GM12878 (cell line): ENCODE results near the gene TPO. TPM values are rescaled to one million over a fixed set of nuclear protein-coding genes. Genes with fewer than 3 reads are reported as not detected.

ENCODE experiments used
- ETV6 ChIP-seq, 2 experiments: fragments of 450-650 bp in 1 of 2; IDR thresholded peaks in 1 of 2; conservative IDR thresholded peaks in 1 of 2; 2 replicates each; pipeline ENCODE4 v1.6.1; 2014; ENCODE audit warnings: antibody characterized with exemption in 1 of 2, borderline replicate concordance in 1 of 2, low read depth in 1 of 2, mild to moderate bottlenecking in 1 of 2, moderate library complexity in 1 of 2
- NBN ChIP-seq: fragments of 450-650 bp; IDR thresholded peaks from 2 replicates; pipeline ENCODE4 v1.6.1; 2016
- TBL1XR1 ChIP-seq: IDR thresholded peaks from 2 replicates; pipeline ENCODE4 v1.6.1; 2012; ENCODE audit warnings: low read depth, low read length, improper control_type of control experiment
- polyA plus RNA-seq, 11 experiments: library from polyadenylated mRNA; depleted of rRNA in 4 of 11; unstranded in 6 of 11; stranded (reverse) in 5 of 11; fragments of >200 nt; fragmentation: Nextera tagmentation in 4 of 11; fragmentation: Illumina TruSeq in 1 of 11; extraction: Ambion mirVana in 4 of 11; extraction: Trizol in 1 of 11; gene quantifications; 1 replicate in 1 of 11; 2 replicates in 10 of 11; pipeline versions ENCODE4 v1.2.1 to v1.2.3, GENCODE V29; 2011 to 2016; ENCODE audit warnings: inconsistent platforms in 2 of 11, missing spikeins in 2 of 11, low read depth in 1 of 11
- total RNA-seq, 4 experiments: library from RNA; depleted of rRNA in 3 of 4; stranded (reverse); fragments of >200 nt in 3 of 4; fragmentation: Illumina TruSeq in 1 of 4; extraction: Trizol in 1 of 4; gene quantifications; 2 replicates each; pipeline versions ENCODE4 v1.2.1 to v1.2.3, GENCODE V29; 2013 to 2021
- TF ChIP-seq, protein P1 (sequence below): fragments of 450-650 bp; formaldehyde crosslinking; IDR thresholded peaks from 2 replicates; pipeline ENCODE4 v1.5.0; 2022; ENCODE audit warnings: mild to moderate bottlenecking, missing genetic modification characterization
- TF ChIP-seq, protein P2 (sequence below): fragments of 450-650 bp; conservative IDR thresholded peaks from 2 replicates; pipeline ENCODE4 v1.6.1; 2017; ENCODE audit warnings: mild to moderate bottlenecking, moderate library complexity
- TF ChIP-seq, protein P3 (sequence below): fragments of 450-650 bp; IDR thresholded peaks from 2 replicates; pipeline ENCODE4 v1.6.1; 2016; ENCODE audit warnings: mild to moderate bottlenecking, moderate library complexity, borderline replicate concordance

The TPO gene
- total and polyA plus RNA-seq, 10 of the 15 experiments (the other 5 are each of a cell fraction or from before 2014, with no cell fraction given) = 0.07 to 0.11 TPM; not detected in 8

DNA sequence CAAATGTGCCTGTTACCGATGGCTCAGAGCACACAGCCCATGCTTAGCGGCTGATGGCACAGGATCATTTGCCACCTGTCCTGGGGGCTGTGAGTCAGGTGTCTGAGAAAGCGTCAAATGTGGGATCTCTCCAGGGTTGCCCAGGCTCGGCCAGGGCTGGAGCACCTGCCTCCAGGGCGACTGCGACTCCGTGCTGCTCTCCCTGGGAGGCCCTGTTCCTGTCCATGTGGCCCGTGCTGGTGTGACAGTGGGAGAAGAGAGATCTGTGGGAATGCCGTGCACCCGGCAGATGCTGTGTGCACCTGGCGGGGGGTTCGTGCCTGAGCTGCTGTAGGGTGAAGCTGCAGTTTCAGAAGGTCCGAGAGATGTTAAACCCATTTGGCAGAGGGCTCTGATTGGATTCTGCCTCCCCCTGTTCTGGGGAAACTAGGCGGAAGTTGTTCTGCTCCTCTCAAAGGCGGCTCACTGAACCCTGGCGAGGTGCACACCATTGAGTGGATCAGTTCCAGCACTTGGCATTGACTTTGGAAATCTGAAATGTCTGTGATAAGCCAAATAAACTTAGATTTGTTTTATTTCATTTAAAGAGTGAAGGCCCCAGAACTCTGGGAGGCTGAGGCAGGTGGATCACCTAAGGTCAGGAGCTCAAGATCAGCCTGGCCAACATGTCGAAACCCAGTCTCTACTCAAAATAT, 34.7 kb upstream of the TPO start (continued):
- TF ChIP-seq, protein P1, sequence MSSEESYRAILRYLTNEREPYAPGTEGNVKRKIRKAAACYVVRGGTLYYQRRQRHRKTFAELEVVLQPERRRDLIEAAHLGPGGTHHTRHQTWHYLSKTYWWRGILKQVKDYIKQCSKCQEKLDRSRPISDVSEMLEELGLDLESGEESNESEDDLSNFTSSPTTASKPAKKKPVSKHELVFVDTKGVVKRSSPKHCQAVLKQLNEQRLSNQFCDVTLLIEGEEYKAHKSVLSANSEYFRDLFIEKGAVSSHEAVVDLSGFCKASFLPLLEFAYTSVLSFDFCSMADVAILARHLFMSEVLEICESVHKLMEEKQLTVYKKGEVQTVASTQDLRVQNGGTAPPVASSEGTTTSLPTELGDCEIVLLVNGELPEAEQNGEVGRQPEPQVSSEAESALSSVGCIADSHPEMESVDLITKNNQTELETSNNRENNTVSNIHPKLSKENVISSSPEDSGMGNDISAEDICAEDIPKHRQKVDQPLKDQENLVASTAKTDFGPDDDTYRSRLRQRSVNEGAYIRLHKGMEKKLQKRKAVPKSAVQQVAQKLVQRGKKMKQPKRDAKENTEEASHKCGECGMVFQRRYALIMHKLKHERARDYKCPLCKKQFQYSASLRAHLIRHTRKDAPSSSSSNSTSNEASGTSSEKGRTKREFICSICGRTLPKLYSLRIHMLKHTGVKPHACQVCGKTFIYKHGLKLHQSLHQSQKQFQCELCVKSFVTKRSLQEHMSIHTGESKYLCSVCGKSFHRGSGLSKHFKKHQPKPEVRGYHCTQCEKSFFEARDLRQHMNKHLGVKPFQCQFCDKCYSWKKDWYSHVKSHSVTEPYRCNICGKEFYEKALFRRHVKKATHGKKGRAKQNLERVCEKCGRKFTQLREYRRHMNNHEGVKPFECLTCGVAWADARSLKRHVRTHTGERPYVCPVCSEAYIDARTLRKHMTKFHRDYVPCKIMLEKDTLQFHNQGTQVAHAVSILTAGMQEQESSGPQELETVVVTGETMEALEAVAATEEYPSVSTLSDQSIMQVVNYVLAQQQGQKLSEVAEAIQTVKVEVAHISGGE (CRISPR knock-in tag) = no peak
- TF ChIP-seq ETV6 (conservative IDR thresholded peaks at IDR 0.05 in 1 of 2, IDR thresholded peaks at IDR 0.05 in 1 of 2; ENCODE audit: borderline replicate concordance in 1 of 2, low read depth in 1 of 2) = no peak
- no peak for TF ChIP-seq TBL1XR1
- TF ChIP-seq NBN = no peak
- TF ChIP-seq, protein P2, sequence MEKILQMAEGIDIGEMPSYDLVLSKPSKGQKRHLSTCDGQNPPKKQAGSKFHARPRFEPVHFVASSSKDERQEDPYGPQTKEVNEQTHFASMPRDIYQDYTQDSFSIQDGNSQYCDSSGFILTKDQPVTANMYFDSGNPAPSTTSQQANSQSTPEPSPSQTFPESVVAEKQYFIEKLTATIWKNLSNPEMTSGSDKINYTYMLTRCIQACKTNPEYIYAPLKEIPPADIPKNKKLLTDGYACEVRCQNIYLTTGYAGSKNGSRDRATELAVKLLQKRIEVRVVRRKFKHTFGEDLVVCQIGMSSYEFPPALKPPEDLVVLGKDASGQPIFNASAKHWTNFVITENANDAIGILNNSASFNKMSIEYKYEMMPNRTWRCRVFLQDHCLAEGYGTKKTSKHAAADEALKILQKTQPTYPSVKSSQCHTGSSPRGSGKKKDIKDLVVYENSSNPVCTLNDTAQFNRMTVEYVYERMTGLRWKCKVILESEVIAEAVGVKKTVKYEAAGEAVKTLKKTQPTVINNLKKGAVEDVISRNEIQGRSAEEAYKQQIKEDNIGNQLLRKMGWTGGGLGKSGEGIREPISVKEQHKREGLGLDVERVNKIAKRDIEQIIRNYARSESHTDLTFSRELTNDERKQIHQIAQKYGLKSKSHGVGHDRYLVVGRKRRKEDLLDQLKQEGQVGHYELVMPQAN = no peak
- TF ChIP-seq, protein P3, sequence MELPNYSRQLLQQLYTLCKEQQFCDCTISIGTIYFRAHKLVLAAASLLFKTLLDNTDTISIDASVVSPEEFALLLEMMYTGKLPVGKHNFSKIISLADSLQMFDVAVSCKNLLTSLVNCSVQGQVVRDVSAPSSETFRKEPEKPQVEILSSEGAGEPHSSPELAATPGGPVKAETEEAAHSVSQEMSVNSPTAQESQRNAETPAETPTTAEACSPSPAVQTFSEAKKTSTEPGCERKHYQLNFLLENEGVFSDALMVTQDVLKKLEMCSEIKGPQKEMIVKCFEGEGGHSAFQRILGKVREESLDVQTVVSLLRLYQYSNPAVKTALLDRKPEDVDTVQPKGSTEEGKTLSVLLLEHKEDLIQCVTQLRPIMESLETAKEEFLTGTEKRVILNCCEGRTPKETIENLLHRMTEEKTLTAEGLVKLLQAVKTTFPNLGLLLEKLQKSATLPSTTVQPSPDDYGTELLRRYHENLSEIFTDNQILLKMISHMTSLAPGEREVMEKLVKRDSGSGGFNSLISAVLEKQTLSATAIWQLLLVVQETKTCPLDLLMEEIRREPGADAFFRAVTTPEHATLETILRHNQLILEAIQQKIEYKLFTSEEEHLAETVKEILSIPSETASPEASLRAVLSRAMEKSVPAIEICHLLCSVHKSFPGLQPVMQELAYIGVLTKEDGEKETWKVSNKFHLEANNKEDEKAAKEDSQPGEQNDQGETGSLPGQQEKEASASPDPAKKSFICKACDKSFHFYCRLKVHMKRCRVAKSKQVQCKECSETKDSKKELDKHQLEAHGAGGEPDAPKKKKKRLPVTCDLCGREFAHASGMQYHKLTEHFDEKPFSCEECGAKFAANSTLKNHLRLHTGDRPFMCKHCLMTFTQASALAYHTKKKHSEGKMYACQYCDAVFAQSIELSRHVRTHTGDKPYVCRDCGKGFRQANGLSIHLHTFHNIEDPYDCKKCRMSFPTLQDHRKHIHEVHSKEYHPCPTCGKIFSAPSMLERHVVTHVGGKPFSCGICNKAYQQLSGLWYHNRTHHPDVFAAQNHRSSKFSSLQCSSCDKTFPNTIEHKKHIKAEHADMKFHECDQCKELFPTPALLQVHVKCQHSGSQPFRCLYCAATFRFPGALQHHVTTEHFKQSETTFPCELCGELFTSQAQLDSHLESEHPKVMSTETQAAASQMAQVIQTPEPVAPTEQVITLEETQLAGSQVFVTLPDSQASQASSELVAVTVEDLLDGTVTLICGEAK = no peak
